Activated naive CD4-positive, alpha-beta T cell treated with anti-CD3 and anti-CD28 coated beads for 36 hours (primary cell): ENCODE measurements around the gene SGCA. TPM values are rescaled to one million over a fixed set of nuclear protein-coding genes. Genes with fewer than 3 reads are reported as not detected.

Experiments used
- CTCF ChIA-PET: fragments of 350-600 bp; sonication (Branson Sonifier 250); formaldehyde crosslinking; loops from one replicate; lab custom pipeline; 2021; ENCODE audit warnings: antibody characterized with exemption; lab: Charles Lee
- DNase-seq: peaks from one replicate; pipeline ENCODE4 v3.0.0-alpha.2; 2020
- H3K27ac Mint-ChIP-seq: one replicate; pipeline ENCODE4 v1.8.0; 2021; ENCODE audit warnings: mild to moderate bottlenecking, mixed read lengths
- H3K27me3 Mint-ChIP-seq: one replicate; pipeline ENCODE4 v1.8.0; 2021; ENCODE audit warnings: low read depth, mixed read lengths
- H3K36me3 Mint-ChIP-seq: one replicate; pipeline ENCODE4 v1.8.0; 2021; ENCODE audit warnings: low read depth, mixed read lengths
- H3K4me1 Mint-ChIP-seq: one replicate; pipeline ENCODE4 v1.8.0; 2021; ENCODE audit warnings: low read depth, mixed read lengths
- H3K4me3 Mint-ChIP-seq: one replicate; pipeline ENCODE4 v1.8.0; 2021; ENCODE audit warnings: mild to moderate bottlenecking, moderate library complexity, mixed read lengths
- H3K9me3 Mint-ChIP-seq: one replicate; pipeline ENCODE4 v1.8.0; 2021; ENCODE audit warnings: mixed read lengths
- intact Hi-C: fragments of 100-400 bp; cut with micrococcal nuclease; formaldehyde crosslinking; loops from one replicate; pipeline ENCODE4 v1.15.1; 2023
- total RNA-seq, 2 experiments: library from RNA; stranded (reverse); gene quantifications; one replicate each; pipeline ENCODE4 v1.2.3, GENCODE V29; 2021

Gene SGCA
- total RNA-seq, 2 experiments from 2014 or later = 0.14 TPM; not detected in 1

GRCh38 chr17:50189550-50190292 is 23.9 kb downstream of the SGCA start:
- Mint-ChIP-seq H3K9me3 (no peaks in the 10 kb centered on the region), H3K27ac (no peak overlapping the region), H3K4me3 (no peak overlapping the region), H3K4me1 (peaks cover under 1% of the 10 kb centered on the region), H3K36me3 (no peaks in the 10 kb centered on the region), H3K27me3 (no peaks in the 10 kb centered on the region)
- CTCF ChIA-PET = interaction anchor here (0.6 kb wide), 1 partner anchor 107 kb away, joined by 4 read pairs; no protein-coding TSS in a partner anchor
- no peak for DNase-seq
- intact Hi-C loops = no loop called here

GRCh38 chr17:50190293-50190602 is 24.4 kb downstream of the SGCA start:
- CTCF ChIA-PET = interaction anchor here (0.6 kb wide), 2 partner anchors 106 to 1185 kb away, joined by 4 to 7 read pairs; no protein-coding TSS in a partner anchor
- H3K4me1 Mint-ChIP-seq = no peaks in the 10 kb centered on the region
- H3K36me3 Mint-ChIP-seq = no peaks in the 10 kb centered on the region
- intact Hi-C loops = no loop called here
- no peak for DNase-seq
- no peaks in the 10 kb centered on the region for H3K27me3 Mint-ChIP-seq
- H3K9me3 Mint-ChIP-seq = no peaks in the 10 kb centered on the region
- H3K4me3 Mint-ChIP-seq = no peak overlapping the region
- no peak overlapping the region for H3K27ac Mint-ChIP-seq

GRCh38 chr17:50190603-50191358 is 25.0 kb downstream of the SGCA start:
- Mint-ChIP-seq H3K9me3 (no peaks in the 10 kb centered on the region), H3K27me3 (no peaks in the 10 kb centered on the region), H3K27ac (no peak overlapping the region), H3K4me1 (no peaks in the 10 kb centered on the region), H3K4me3 (no peak overlapping the region), H3K36me3 (no peaks in the 10 kb centered on the region)
- intact Hi-C loops = no loop called here
- CTCF ChIA-PET = interaction anchor here (0.6 kb wide), 2 partner anchors 106 to 1186 kb away, joined by 4 to 7 read pairs; no protein-coding TSS in a partner anchor
- no peak for DNase-seq

GRCh38 chr17:50191359-50192143 is 25.7 kb downstream of the SGCA start:
- DNase-seq = no peak
- Mint-ChIP-seq H3K4me3 (no peak overlapping the region), H3K27me3 (no peaks in the 10 kb centered on the region), H3K9me3 (no peaks in the 10 kb centered on the region), H3K27ac (no peak overlapping the region), H3K36me3 (no peaks in the 10 kb centered on the region), H3K4me1 (no peaks in the 10 kb centered on the region)
- intact Hi-C loops = no loop called here
- CTCF ChIA-PET = interaction anchor here (0.9 kb wide), 2 partner anchors 9 to 21 kb away, joined by 3 read pairs; no protein-coding TSS in a partner anchor

- Mint-ChIP-seq H3K4me1 (no peaks in the 10 kb centered on the region), H3K27me3 (no peaks in the 10 kb centered on the region), H3K4me3 (no peak overlapping the region), H3K36me3 (no peaks in the 10 kb centered on the region), H3K27ac (no peak overlapping the region), H3K9me3 (no peaks in the 10 kb centered on the region)
- no peak for DNase-seq
- intact Hi-C loops = no loop called here
- CTCF ChIA-PET = interaction anchor here (0.9 kb wide), 2 partner anchors 8 to 20 kb away, joined by 3 read pairs; no protein-coding TSS in a partner anchor
Measured at GRCh38 chr17:50192144-50192617, 26.4 kb downstream of the SGCA start.

- Mint-ChIP-seq H3K27me3 (no peaks in the 10 kb centered on the region), H3K9me3 (no peaks in the 10 kb centered on the region), H3K27ac (no peak overlapping the region), H3K36me3 (no peaks in the 10 kb centered on the region), H3K4me1 (no peaks in the 10 kb centered on the region), H3K4me3 (no peak overlapping the region)
- no peak for DNase-seq
- CTCF ChIA-PET = interaction anchor here (0.7 to 0.9 kb wide), 3 partner anchors 8 to 23 kb away, joined by 3 read pairs; no protein-coding TSS in a partner anchor
- intact Hi-C loops = no loop called here
Measured at GRCh38 chr17:50192618-50193291, 26.9 kb downstream of the SGCA start.

GRCh38 chr17:50194140-50194933 is 28.5 kb downstream of the SGCA start:
- Mint-ChIP-seq H3K4me3 (no peak overlapping the region), H3K36me3 (no peaks in the 10 kb centered on the region), H3K27ac (no peak overlapping the region), H3K27me3 (peaks cover 3% of the 10 kb centered on the region), H3K9me3 (no peaks in the 10 kb centered on the region), H3K4me1 (peaks cover 5% of the 10 kb centered on the region)
- CTCF ChIA-PET = no interaction called here
- intact Hi-C loops = no loop called here
- no peak for DNase-seq

- Mint-ChIP-seq H3K36me3 (no peaks in the 10 kb centered on the region), H3K4me3 (no peak overlapping the region), H3K27ac (no peak overlapping the region), H3K27me3 (peaks cover 3% of the 10 kb centered on the region), H3K4me1 (peaks cover 8% of the 10 kb centered on the region), H3K9me3 (no peaks in the 10 kb centered on the region)
- no peak for DNase-seq
- CTCF ChIA-PET = no interaction called here
- intact Hi-C loops = no loop called here
Measured at GRCh38 chr17:50194934-50195865, 29.4 kb downstream of the SGCA start.

GRCh38 chr17:50196036-50196435 is 30.2 kb downstream of the SGCA start:
- CTCF ChIA-PET = interaction anchor here (1.0 to 3.0 kb wide), 5 partner anchors 23 to 103 kb away, joined by 3 to 49 read pairs (median 4); no protein-coding TSS in a partner anchor
- H3K27me3 Mint-ChIP-seq = peaks cover 6% of the 10 kb centered on the region
- peaks cover 13% of the 10 kb centered on the region for H3K4me1 Mint-ChIP-seq
- DNase-seq = no peak
- H3K27ac Mint-ChIP-seq = no peak overlapping the region
- H3K4me3 Mint-ChIP-seq = no peak overlapping the region
- intact Hi-C loops = no loop called here
- no peaks in the 10 kb centered on the region for H3K36me3 Mint-ChIP-seq
- no peaks in the 10 kb centered on the region for H3K9me3 Mint-ChIP-seq

GRCh38 chr17:50196826-50197225 is 31.0 kb downstream of the SGCA start:
- no peak for DNase-seq
- Mint-ChIP-seq H3K9me3 (no peaks in the 10 kb centered on the region), H3K27me3 (peaks cover 11% of the 10 kb centered on the region), H3K4me1 (peaks cover 17% of the 10 kb centered on the region), H3K36me3 (no peaks in the 10 kb centered on the region), H3K4me3 (no peak overlapping the region), H3K27ac (no peak overlapping the region)
- intact Hi-C loops = no loop called here
- CTCF ChIA-PET = interaction anchor here (1.0 to 3.0 kb wide), 12 partner anchors 9 to 104 kb away, joined by 3 to 49 read pairs (median 4); partner anchors contain the start of gene TMEM92
